Stimulated activated CD8-positive, alpha-beta memory T cell treated with anti-CD3 and anti-CD28 coated beads, Interleukin-12 subunit alpha, Interleukin-12 subunit beta, amount 100 ng/mL, for 24 hours (primary cell): ENCODE data around the gene CCDC85C.

ENCODE experiments used
- DNase-seq: peaks from one replicate; pipeline ENCODE4 v3.0.0-alpha.2; 2020; ENCODE audit errors: extremely low read depth

CCDC85C gene

GRCh38 chr14:99630202-99630601 lies 26.2 kb upstream of the CCDC85C start:
- DNase-seq: no peak

- DNase-seq: no peak
Measured at GRCh38 chr14:99628887-99629618, 25.0 kb upstream of the CCDC85C start.

- no peak for DNase-seq
Measured at GRCh38 chr14:99627510-99628381, 23.7 kb upstream of the CCDC85C start.

- no peak for DNase-seq
Measured at GRCh38 chr14:99627100-99627499, 23.1 kb upstream of the CCDC85C start.

DNA sequence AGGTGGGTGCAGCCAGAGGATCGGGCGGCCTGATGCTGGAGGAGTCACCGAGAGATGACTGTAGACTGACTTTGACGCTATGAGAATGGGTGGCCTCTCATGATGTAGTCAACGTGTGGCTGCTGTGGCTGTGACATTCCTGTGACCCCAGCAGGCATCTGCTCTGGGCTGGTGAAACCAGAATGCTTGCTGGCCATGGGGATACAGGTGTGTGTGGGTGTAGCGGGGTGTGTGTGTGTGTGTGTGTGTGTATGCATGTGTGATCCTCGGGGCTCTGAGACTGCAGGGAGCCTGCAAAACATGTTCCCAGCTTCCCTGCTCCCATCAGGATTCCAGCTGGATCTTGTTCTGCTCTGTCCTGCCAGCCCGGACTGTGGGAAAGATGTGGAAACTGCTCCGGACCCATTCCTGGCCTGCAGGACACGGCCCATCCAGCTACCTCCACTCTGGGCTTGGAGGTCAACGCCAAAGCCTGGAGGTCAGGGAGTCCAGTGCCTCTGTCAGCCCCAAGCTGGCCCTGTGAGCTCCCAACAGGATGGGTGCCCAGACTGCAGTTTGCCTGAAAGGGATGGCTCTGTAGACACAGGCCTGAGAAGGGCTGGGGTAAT lies 22.1 kb upstream of the CCDC85C start:
- DNase-seq: no peak

GRCh38 chr14:99625476-99625875 lies 21.5 kb upstream of the CCDC85C start:
- DNase-seq: no peak

GRCh38 chr14:99624971-99625370 lies 21.0 kb upstream of the CCDC85C start:
- DNase-seq: no peak

DNA sequence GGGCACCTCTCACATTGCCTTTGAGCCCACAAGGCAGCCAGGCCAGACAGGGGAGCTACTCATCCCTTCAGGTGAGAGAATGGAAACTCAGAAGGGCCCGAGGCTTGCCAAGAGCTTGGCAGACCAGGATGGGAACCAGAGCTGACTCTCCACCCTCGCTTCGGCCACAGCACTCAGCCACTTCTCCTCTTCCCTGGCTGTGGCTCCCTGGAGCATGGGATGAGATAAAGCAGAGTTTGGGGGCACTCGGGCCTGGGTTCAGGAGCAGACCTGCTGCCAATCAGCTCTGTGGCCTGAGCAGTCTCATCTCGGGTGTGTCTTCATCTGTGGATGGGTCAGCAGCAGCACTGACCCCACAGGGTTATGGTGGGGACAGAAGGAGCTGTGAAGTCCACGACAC lies 20.0 kb upstream of the CCDC85C start:
- no peak for DNase-seq

DNA sequence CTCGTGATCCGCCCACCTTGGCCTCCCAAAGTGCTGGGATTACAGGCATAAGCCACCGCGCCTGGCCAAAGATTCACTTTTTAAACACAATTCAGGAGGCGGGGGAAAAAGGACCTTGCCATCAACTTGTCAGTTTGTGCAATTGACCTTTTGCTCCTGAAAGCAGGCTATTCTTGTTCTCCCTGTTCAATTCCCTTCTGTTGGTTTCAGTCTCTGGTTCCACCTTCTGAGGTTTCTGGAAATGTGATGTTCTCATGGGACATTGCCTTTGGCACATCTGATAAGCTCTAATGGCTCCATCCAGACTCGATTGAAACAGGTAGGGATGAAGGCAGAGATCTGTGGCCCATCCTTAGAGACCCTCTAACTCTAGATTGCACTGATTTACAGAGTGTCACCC lies 17.9 kb upstream of the CCDC85C start:
- no peak for DNase-seq

DNA sequence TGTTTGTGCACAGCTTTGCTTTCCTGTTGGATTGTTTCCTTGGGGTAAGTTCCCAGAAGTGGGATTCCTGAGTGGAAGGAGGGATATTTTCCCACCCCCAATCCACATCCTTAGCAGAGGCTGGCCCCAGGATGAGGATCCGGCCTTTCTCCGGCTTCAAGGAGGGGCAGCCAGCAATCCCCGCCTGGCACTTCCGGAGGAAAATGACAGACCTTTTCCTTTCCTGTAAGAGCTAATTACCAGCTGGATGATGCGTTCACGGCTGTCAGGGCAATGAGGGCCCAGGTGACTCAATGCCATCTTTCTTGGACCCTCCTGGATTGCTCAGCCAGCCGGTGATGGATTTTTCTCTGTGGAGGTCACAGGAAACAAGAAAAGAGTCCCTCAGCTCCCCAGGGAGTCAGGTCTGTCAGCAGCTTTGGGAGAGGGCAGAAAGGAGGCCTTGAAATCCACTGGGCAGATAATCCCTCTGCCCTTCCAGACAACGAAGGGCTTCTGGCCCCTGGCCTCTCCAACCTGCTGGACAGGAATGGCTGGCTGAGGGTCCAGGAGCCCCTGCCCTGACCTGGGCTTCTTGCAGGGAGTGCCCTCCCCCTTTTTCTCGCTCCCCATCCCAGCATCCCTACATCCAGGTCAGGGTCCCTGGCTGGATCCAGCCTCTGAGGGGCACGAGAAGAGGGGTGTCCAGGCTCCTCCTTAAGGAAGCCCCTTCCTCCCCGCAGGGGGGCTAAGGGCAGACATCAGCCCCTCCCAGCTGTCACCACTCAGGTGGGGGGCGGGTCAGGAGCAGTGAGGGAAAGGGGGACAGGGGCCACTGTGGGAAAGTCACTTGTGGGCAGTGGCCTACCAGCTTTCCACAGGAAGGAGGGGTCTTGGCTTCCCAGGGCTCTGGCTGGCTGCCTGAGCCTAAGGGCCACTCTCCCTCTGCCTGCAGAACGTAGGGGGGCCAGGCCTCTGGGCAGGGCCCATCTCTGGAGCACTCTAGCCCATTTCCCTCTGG lies 16.1 kb upstream of the CCDC85C start:
- DNase-seq: no peak

GRCh38 chr14:99616832-99617800 lies 13.1 kb upstream of the CCDC85C start:
- DNase-seq: no peak

GRCh38 chr14:99615497-99616157 lies 11.6 kb upstream of the CCDC85C start:
- no peak for DNase-seq

DNA sequence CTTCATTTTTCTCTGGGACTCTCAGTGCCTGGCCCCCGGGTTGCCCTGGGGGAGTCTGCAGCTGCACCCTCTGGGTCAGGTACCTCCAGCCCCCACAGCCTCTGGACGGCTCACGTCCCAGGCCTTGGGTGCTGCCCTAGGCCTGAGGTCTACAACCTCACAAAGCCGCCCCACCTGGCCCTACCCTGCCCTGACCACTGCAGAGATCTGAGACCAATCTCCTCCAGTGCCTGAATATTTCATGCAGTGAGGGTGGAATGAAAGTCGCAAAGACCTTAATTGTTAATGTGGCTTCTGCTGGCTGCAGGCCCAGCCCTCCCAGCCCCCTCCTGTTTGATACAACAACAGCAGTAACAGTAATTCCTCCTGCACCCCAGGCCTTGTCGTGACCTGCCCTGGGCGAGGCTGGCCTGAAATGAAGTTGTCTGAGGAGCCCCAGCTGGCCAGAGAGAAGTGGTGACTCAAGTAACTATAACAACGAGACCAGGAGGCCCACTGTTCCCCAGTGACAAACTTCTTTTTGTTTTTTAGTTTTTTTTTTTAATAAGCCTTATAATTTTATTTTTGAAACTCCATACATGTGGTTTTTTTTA lies 8.8 kb upstream of the CCDC85C start:
- no peak for DNase-seq

DNA sequence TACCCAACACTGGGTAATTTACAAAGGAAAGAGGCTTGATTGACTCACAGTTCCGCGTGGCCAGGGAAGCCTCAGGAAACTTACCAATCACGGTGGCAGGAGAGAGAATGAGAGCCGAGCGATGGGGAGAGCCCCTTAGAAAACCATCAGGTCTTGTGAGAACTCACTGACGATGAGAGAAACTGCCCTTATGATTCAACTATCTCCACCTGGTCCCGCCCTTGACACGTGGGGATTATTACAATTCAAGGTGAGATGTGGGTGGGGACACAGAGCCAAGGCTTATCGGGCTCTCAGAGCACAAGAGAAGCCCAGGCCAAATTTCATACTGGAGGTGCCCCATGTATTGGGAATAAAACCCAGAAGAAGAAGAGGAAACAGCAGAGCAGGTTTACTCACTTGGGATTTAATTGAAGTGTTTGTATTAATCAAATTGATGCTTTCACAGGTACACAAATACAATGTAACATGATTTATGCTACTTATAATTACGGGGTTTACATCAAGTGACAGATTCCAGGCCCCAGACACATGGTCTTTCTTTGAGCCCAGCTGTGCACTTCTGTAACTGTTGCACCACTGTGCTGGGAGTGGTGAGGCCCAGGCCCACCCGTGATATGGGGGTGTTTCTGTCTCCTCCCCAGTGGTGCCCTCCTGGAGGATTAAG lies 8.2 kb upstream of the CCDC85C start:
- no peak for DNase-seq

DNA sequence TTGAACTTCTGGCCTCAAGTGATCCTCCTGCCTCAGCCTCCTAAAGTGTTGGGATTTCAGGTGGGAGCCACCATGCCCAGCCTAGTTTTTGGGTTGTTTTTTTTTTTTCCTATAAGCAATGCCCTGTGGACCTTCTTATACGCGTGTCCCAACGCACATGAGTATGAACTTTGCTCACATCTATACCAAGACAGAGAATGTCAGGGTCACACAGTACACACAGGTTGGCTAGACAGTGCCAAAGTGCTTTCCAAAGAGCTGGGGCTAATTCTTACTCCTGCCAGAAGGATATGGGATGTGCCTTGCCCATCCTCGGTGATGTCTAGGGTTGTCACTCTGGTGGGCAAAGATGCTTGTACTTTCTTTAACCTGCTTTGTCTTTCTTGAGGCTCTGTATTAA lies 7.6 kb upstream of the CCDC85C start:
- DNase-seq: no peak

DNA sequence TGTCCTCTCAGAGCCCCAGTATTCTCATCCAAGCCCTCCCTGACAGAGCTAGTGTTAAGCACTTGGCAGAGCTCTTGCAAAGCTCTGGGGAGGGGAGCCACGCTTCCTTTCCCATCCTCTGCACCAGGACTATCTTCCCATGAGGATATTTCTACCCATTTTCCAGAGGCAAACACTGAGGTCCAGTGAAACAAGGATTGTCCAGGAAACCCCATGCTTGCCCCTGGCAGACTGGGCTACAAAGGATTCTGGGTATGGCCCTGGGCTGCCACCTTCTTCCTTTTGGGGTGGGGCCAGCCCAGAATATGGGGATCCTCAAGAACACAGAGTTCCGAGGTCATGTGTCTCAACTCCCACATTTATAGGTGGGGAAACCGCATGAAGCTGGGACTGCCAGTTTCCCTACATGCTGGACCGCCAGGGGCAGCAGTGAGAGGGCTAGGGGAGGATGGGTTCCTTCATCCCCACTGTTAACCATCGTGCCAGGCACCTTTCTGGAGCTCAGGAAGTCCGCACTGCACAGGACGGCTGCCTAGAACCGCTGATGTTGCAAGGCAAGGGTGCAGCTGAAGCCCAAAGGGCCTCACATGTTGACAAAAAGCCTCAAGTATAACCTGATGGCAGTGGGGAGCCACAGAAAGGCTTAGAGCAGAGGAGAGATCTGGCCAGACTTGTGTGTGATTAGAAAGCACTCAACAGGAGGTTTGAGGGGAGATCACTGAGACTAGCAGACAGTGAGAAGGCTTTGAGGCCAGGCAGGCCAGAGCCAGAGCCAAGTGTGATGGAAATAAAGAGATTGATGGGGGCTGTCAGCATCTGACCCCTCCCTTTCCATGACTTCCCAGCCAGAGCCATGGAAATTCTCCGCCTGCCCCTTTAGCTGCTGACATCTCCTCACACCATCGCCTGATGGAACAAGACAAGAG lies 5.5 kb upstream of the CCDC85C start:
- DNase-seq: no peak

DNA sequence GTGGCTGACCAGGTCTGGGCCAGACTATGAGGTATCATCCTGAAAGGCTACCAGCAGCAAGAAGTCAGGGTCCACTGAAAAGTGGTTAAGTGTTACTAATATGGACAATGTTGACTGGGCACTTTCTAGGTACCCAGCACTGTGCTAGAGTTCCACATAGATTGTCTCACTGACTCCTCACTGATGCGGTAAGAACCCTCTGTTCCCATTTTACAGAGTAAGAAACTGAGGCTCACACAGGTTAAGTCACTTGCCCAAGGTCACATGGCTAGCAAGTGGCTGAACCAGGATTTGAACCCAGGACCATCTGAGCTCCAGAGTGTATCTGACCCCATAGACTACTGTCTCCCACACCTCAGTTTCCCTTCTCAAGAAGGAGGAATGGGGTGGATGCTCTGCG lies 4.6 kb upstream of the CCDC85C start:
- DNase-seq: no peak

- DNase-seq: no peak
Measured at GRCh38 chr14:99606359-99606758, 2.4 kb upstream of the CCDC85C start.
